ENCODE data around the gene HNRNPD. TPM values are rescaled to one million over a fixed set of nuclear protein-coding genes. Genes with fewer than 3 reads are reported as not detected.

Gene HNRNPD
- total and polyA plus RNA-seq, 2 of the 8 experiments (the other 6 are each of a cell fraction or from before 2014, with no cell fraction given), result 118 to 646 TPM

DNA sequence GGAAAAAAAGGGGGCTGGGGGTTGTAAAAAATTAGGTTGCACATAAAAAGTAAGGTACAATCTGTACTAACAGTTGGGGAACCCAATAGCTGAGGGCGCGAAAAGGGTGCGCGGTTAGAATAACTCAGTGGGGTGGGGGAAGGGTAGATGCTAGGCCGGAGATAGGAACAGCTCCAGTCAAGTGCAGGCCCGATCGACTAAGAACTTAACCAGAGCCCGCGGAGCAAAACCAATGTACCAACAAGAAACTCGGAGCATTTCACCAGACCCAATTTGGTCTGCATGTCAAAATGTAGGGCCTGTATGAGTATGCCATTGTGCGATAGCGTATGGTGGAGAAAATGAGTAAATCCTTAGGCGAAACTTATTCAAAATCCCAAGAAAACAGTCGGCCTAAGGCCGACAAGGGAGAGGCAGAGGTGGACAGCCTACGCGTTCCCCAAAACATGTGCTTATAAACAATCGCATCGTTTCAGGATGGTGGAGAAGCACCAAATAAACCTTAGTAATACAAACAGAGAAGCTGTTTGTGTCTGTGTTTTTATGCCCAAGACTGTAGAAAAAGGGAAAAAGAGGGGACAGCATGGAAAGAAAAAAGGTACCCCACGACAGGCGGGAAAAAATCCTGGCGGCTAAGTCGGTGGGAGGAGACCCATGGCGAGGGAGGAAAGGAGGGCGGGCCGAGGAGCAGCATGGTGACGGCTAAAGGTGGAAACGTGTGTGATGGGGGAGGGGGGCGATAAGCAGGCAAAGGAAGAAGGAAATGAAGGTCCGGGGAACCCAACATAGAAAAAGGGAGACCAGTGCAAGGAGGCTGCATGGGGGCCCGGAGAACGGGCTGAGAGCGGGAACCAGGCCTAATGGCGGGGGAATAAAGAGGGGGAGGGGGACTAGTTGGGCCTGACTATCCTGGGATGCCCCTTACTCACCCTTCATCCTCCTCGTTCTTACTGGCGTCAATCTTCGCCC lies 990 bp downstream of the HNRNPD start (continued):
- peak; percentile 69 for TF ChIP-seq SAP30 (IDR thresholded peaks at IDR 0.05; ENCODE audit: insufficient read depth, insufficient replicate concordance, low read length)
- TF ChIP-seq POU5F1 (IDR thresholded peaks at IDR 0.05; ENCODE audit: low read depth, low read length), result no peak
- TF ChIP-seq JUN (IDR thresholded peaks at IDR 0.05; ENCODE audit: low read depth, low read length), result no peak
- no peak for TF ChIP-seq KDM4A (IDR thresholded peaks at IDR 0.05; ENCODE audit: low read depth, low read length, severe bottlenecking)
- peak; percentile 33; the same call in 1 of the 2 replicates for TF ChIP-seq KDM1A (IDR thresholded peaks at IDR 0.05; ENCODE audit: borderline replicate concordance, low read length)
- TF ChIP-seq SRF (IDR thresholded peaks at IDR 0.05; ENCODE audit: low read depth, low read length), result no peak
- peak; percentile 74 to 80; a peak in 3 of 4 replicates for TF ChIP-seq SIN3A (conservative IDR thresholded peaks at IDR 0.05 in 1 of 2, IDR thresholded peaks at IDR 0.05 in 1 of 2; ENCODE audit: low read depth in 1 of 2, low read length in 2 of 2)
- TF ChIP-seq POLR2A (IDR thresholded peaks at IDR 0.05; ENCODE audit: control extremely low read depth in 1 of 2, low read depth in 2 of 2, low read length in 2 of 2), result peak; percentile 68 to 97
- peak; percentile 20; the same call in 1 of the 2 replicates for TF ChIP-seq CHD1 (IDR thresholded peaks at IDR 0.05; ENCODE audit: low read depth, low read length)
- TF ChIP-seq, protein P1, sequence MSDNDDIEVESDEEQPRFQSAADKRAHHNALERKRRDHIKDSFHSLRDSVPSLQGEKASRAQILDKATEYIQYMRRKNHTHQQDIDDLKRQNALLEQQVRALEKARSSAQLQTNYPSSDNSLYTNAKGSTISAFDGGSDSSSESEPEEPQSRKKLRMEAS (IDR thresholded peaks at IDR 0.05), result peak; percentile 84
- TF ChIP-seq TEAD4 (IDR thresholded peaks at IDR 0.05; ENCODE audit: low read depth, low read length), result no peak
- no peak for TF ChIP-seq TCF12 (IDR thresholded peaks at IDR 0.05; ENCODE audit: low read depth, low read length)
- TF ChIP-seq CREB1 (IDR thresholded peaks at IDR 0.05), result peak; percentile 42; the same call in 1 of the 2 replicates
- TF ChIP-seq BCL11A (IDR thresholded peaks at IDR 0.05; ENCODE audit: low read depth in 2 of 2, low read length in 2 of 2), result no peak
- TF ChIP-seq CBX5 (IDR thresholded peaks at IDR 0.05; ENCODE audit: low read depth, low read length), result no peak
- no peak for TF ChIP-seq RBBP5 (IDR thresholded peaks at IDR 0.05; ENCODE audit: borderline replicate concordance, low read depth, low read length)
- no peak for TF ChIP-seq TAF7 (optimal IDR thresholded peaks at IDR 0.05; ENCODE audit: borderline replicate concordance, low read depth, low read length)
- peak; percentile 81 for TF ChIP-seq POLR2AphosphoS5 (IDR thresholded peaks at IDR 0.05; ENCODE audit: low read depth, low read length)
- TF ChIP-seq ASH2L (IDR thresholded peaks at IDR 0.05; ENCODE audit: low read length), result no peak
- TF ChIP-seq KDM5A (IDR thresholded peaks at IDR 0.05; ENCODE audit: low read length), result no peak
- peak; percentile 46 for TF ChIP-seq TAF1 (IDR thresholded peaks at IDR 0.05; ENCODE audit: low read depth, low read length)
- TF ChIP-seq, protein P2, sequence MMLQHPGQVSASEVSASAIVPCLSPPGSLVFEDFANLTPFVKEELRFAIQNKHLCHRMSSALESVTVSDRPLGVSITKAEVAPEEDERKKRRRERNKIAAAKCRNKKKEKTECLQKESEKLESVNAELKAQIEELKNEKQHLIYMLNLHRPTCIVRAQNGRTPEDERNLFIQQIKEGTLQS (IDR thresholded peaks at IDR 0.05; ENCODE audit: insufficient read depth, low read depth, low read length), result no peak
- TF ChIP-seq NRF1 (IDR thresholded peaks at IDR 0.05; ENCODE audit: low read depth, low read length), result no peak

Measured in H1 (cell line).